Naive thymus-derived CD4-positive, alpha-beta T cell (primary cell): ENCODE data around the gene SYCP2L. TPM values are rescaled to one million over a fixed set of nuclear protein-coding genes. Genes with fewer than 3 reads are reported as not detected.
"Not testable (repeated sequence)": the region's sequence is repeated elsewhere in the genome, so short reads cannot be mapped to it uniquely, and the experiment has no call there.

ENCODE experiments used
- ATAC-seq: fragments of 150-1000 bp; cut with Tn5 transposase; 2 replicates; pipeline ENCODE4 v1.10.0; 2021; ENCODE audit warnings: mild to moderate bottlenecking, moderate library complexity
- CTCF ChIA-PET: fragments of 350-600 bp; sonication (Branson Sonifier 250); formaldehyde crosslinking; loops from one replicate; lab custom pipeline; 2021; ENCODE audit warnings: antibody characterized with exemption; lab: Charles Lee
- POLR2A ChIA-PET: fragments of 350-600 bp; sonication (Branson Sonifier 250); formaldehyde crosslinking; loops from one replicate; lab custom pipeline; 2021; ENCODE audit warnings: antibody characterized with exemption, inconsistent platforms; lab: Charles Lee
- DNase-seq, 9 donors: peaks; one replicate each; pipeline versions ENCODE4 v3.0.0 to v3.0.0-alpha.2; 2020 to 2022; ENCODE audit warnings: mixed read lengths in 1 of 9
- H3K27ac ChIP-seq: one replicate; pipeline ENCODE4 v1.7.0; 2013; ENCODE audit warnings: mild to moderate bottlenecking, low read depth, low read length, moderate library complexity
- H3K27me3 ChIP-seq, 2 donors: one replicate each; pipeline ENCODE4 v1.7.0; 2013; ENCODE audit warnings: low read length in 2 of 2, mild to moderate bottlenecking in 2 of 2, moderate library complexity in 2 of 2; ENCODE audit not compliant: control insufficient read depth in 2 of 2, insufficient read depth in 2 of 2
- H3K36me3 ChIP-seq, 3 experiments: 1 replicate in 2 of 3; 2 replicates in 1 of 3; pipeline ENCODE4 v1.7.0; 2013; ENCODE audit warnings: low read length in 3 of 3, mild to moderate bottlenecking in 3 of 3, moderate library complexity in 1 of 3; ENCODE audit not compliant: insufficient read depth in 3 of 3, control insufficient read depth in 2 of 3
- H3K4me1 ChIP-seq, 2 donors: one replicate each; pipeline ENCODE4 v1.7.0; 2013; ENCODE audit warnings: low read length in 2 of 2, mild to moderate bottlenecking in 2 of 2, moderate library complexity in 1 of 2; ENCODE audit not compliant: control insufficient read depth in 2 of 2, insufficient read depth in 2 of 2
- H3K4me3 ChIP-seq: 2 replicates; pipeline ENCODE4 v1.7.0; 2013; ENCODE audit warnings: mild to moderate bottlenecking, low read length
- H3K9me3 ChIP-seq, 3 experiments: 1 replicate in 2 of 3; 2 replicates in 1 of 3; pipeline ENCODE4 v1.7.0; 2013; ENCODE audit warnings: low read length in 3 of 3; ENCODE audit not compliant: control insufficient read depth in 2 of 3
- H3K27ac Mint-ChIP-seq, 9 donors: one replicate each; pipeline ENCODE4 v1.8.0; 2020 to 2022; ENCODE audit warnings: mixed read lengths in 9 of 9, mild to moderate bottlenecking in 8 of 9, moderate library complexity in 5 of 9, inconsistent platforms in 2 of 9
- H3K27me3 Mint-ChIP-seq, 5 donors: one replicate each; pipeline ENCODE4 v1.8.0; 2021 to 2022; ENCODE audit warnings: mixed read lengths in 5 of 5, mild to moderate bottlenecking in 1 of 5
- H3K36me3 Mint-ChIP-seq, 5 donors: one replicate each; pipeline ENCODE4 v1.8.0; 2020 to 2022; ENCODE audit warnings: mixed read lengths in 5 of 5, mild to moderate bottlenecking in 3 of 5, inconsistent platforms in 1 of 5
- H3K4me1 Mint-ChIP-seq, 7 donors: one replicate each; pipeline ENCODE4 v1.8.0; 2020 to 2022; ENCODE audit warnings: mixed read lengths in 7 of 7, mild to moderate bottlenecking in 3 of 7, inconsistent platforms in 1 of 7
- H3K4me3 Mint-ChIP-seq, 10 donors: one replicate each; pipeline ENCODE4 v1.8.0; 2020 to 2022; ENCODE audit warnings: mild to moderate bottlenecking in 10 of 10, mixed read lengths in 10 of 10, moderate library complexity in 6 of 10, inconsistent platforms in 2 of 10
- H3K9me3 Mint-ChIP-seq, 11 donors: one replicate each; pipeline ENCODE4 v1.8.0; 2020 to 2022; ENCODE audit warnings: mixed read lengths in 11 of 11, mild to moderate bottlenecking in 4 of 11, inconsistent platforms in 1 of 11, moderate library complexity in 1 of 11
- intact Hi-C, 2 donors: fragments of 100-400 bp; cut with micrococcal nuclease; formaldehyde crosslinking; loops; one replicate each; pipeline ENCODE4 v1.15.1; 2023
- polyA plus RNA-seq, 2 donors: library from polyadenylated mRNA; unstranded; fragments of 300-500 nt; fragmentation: Illumina TruSeq; gene quantifications; one replicate each; pipeline ENCODE4 v1.2.3, GENCODE V29; 2021
- total RNA-seq, 6 experiments: library from RNA in 5 of 6; stranded (reverse) in 5 of 6; gene quantifications; 1 replicate in 5 of 6; 2 replicates in 1 of 6; pipeline ENCODE4 v1.2.3 and lab custom pipeline; 2021 to 2026

The SYCP2L gene
- total and polyA plus RNA-seq, 7 experiments from 2014 or later: 0.20 to 0.40 TPM; not detected in 5

DNA sequence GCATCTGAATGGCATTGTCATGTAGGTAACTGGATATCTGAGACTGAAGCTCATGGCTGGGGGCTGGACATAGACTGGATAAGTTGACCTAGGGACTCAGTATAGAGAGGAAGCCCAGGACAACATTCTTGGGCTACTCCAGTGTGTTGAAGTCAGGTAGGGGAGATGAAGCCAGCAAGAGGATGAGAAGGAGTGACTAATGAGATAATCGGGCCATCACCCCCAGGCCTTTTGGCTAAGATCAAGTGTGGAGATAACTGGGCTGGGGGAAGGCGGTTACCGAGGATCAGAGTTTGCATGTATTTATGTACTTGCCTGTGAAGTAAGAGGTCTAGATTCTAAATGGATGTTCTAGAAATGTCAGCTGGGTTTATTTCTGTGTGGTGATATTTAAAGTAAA is 83.9 kb downstream of the SYCP2L start:
- H3K36me3 Mint-ChIP-seq: no peaks in the 10 kb centered on the region
- H3K27me3 Mint-ChIP-seq: peaks cover 4 to 16% (median 14%) of the 10 kb centered on the region in 5 donors
- DNase-seq (no peak), ATAC-seq (no peak)
- no peaks in the 10 kb centered on the region for H3K9me3 ChIP-seq
- H3K4me1 Mint-ChIP-seq: peaks cover 0 to 1% (median 0%) of the 10 kb centered on the region in 7 donors
- H3K36me3 ChIP-seq: no peaks in the 10 kb centered on the region
- H3K4me3 Mint-ChIP-seq: no peak overlapping the region
- H3K27ac Mint-ChIP-seq: no peak overlapping the region
- POLR2A ChIA-PET: no interaction called here
- H3K27me3 ChIP-seq: no peaks in the 10 kb centered on the region
- H3K4me3 ChIP-seq: no peak overlapping the region
- no peak overlapping the region for H3K27ac ChIP-seq
- H3K4me1 ChIP-seq: no peaks in the 10 kb centered on the region
- intact Hi-C loops: no loop called here
- CTCF ChIA-PET: no interaction called here
- peaks cover 0 to 21% (median 5%) of the 10 kb centered on the region in 11 donors for H3K9me3 Mint-ChIP-seq

DNA sequence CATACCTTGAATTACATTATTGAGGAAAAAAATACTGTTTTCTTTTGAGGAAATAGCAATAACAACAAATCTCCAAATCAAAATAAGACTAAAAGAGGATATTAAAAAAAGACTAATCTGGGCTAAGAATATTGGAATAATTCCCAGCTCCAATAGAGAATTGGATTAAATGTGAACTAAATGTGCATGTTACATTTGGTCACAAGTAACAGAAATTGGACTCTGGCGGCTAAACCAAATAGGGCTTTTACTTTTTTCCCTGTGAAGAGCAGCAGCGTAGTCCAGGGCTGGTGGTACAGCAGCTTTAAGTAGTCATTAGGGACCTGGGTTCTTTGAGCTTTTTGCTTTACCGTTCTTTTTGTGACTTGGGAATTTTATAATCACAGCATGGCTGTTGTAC is 85.3 kb downstream of the SYCP2L start:
- Histone ChIP-seq H3K4me1 (no peaks in the 10 kb centered on the region), H3K27ac (no peak overlapping the region), H3K36me3 (no peaks in the 10 kb centered on the region), H3K9me3 (no peaks in the 10 kb centered on the region), H3K4me3 (no peak overlapping the region), H3K27me3 (no peaks in the 10 kb centered on the region)
- Mint-ChIP-seq H3K36me3 (no peaks in the 10 kb centered on the region), H3K27ac (no peak overlapping the region), H3K9me3 (peaks cover 0 to 8% (median 1%) of the 10 kb centered on the region in 11 donors), H3K4me3 (no peak overlapping the region), H3K4me1 (peaks cover 0 to 1% (median 0%) of the 10 kb centered on the region in 7 donors), H3K27me3 (peaks cover 4 to 16% (median 12%) of the 10 kb centered on the region in 5 donors)
- no peak for ATAC-seq
- DNase-seq: no peak
- intact Hi-C loops: no loop called here
- CTCF ChIA-PET: no interaction called here
- POLR2A ChIA-PET: no interaction called here

DNA sequence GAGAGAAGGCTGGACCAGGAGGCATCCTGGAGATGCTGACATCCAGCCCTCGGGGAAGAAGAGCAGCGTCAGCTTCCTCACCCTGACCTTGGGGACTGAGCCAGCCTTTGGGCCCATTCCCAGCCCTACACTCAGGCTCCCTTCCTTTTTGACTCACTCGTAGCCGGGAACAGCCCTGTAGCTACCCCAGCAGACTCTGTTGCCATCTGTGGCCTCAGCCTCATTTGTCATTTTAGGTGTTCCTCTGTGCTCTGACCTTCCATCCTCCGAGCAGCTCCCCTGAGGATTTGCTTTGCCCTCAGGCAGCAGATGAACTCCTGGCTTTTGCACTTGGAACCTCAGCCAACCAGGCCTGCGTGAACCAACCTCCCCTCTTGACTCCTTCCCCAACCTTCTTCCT is 89.7 kb downstream of the SYCP2L start:
- Histone ChIP-seq H3K27ac (no peak overlapping the region), H3K36me3 (no peaks in the 10 kb centered on the region), H3K9me3 (no peaks in the 10 kb centered on the region), H3K4me1 (no peaks in the 10 kb centered on the region), H3K27me3 (peaks cover 0 to 3% of the 10 kb centered on the region in 2 donors), H3K4me3 (no peak overlapping the region)
- no peaks in the 10 kb centered on the region for H3K36me3 Mint-ChIP-seq
- peaks cover 0 to 18% (median 11%) of the 10 kb centered on the region in 5 donors for H3K27me3 Mint-ChIP-seq
- CTCF ChIA-PET: no interaction called here
- no peaks in the 10 kb centered on the region for H3K4me1 Mint-ChIP-seq
- POLR2A ChIA-PET: no interaction called here
- intact Hi-C loops: no loop called here
- no peaks in the 10 kb centered on the region for H3K9me3 Mint-ChIP-seq
- DNase-seq (no peak), ATAC-seq (no peak)
- no peak overlapping the region for H3K27ac Mint-ChIP-seq
- H3K4me3 Mint-ChIP-seq: no peak overlapping the region

DNA sequence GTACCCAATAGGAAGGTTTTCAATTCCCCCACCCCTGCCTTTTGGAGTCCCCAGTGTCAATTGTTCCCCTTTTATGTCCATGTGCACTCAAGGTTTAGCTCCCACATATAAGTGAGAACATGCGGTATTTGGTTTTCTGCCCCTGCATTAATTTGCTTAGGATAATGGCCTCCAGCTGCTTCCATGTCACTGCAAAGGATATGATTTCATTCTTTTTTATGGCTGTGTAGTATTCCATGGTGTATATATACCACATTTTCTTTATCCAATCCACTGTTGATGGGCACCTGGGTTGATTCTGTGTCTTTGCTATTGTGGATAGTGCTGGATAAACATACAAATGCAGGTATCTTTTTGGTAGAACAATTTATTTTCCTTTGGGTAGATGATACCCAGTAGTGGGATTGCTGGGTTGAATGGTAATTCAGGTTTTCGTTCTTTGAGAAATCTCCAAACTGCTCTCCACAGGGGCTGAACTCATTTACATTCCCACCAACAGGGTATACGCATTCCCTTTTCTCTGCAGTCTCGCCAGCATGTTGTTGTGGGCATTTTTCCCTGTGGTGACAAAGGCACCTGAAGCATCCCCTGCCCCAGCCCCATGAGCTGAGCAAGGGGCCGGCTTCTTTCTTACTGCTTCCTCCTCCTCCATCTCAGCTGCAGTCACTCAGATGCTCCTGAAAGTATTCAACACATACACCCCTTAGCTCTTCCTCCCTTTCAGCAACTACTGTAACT is 90.5 kb downstream of the SYCP2L start:
- Histone ChIP-seq H3K27me3 (peaks cover 0 to 3% of the 10 kb centered on the region in 2 donors), H3K27ac (no peak overlapping the region), H3K36me3 (no peaks in the 10 kb centered on the region), H3K9me3 (no peaks in the 10 kb centered on the region), H3K4me1 (no peaks in the 10 kb centered on the region), H3K4me3 (no peak overlapping the region)
- POLR2A ChIA-PET: no interaction called here
- Mint-ChIP-seq H3K9me3 (no peaks in the 10 kb centered on the region), H3K4me3 (no peak overlapping the region), H3K27me3 (peaks cover 0 to 19% (median 11%) of the 10 kb centered on the region in 5 donors), H3K27ac (no peak overlapping the region), H3K4me1 (no peaks in the 10 kb centered on the region), H3K36me3 (no peaks in the 10 kb centered on the region)
- intact Hi-C loops: no loop called here
- no peak for DNase-seq
- CTCF ChIA-PET: no interaction called here
- no peak for ATAC-seq

DNA sequence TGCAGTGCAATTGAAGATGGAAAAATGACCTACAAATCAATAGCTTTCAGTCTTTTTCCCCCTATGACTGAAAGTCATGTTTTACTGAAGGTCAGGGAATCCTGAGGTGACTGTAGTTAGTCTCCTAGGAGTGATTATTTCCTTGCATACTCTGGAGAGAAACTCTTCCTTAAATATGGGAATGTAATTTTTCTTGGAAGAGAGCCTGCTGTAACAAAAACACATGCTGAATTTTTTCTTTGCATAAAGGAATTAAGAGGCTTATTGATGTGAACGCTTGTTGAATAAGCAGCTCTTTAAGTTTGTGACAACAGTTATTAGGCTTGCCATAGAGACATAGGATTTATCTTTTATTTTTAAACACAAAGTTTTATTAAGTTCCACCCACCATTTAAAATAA is 92.8 kb downstream of the SYCP2L start:
- Mint-ChIP-seq H3K9me3 (peaks cover 0 to 4% (median 0%) of the 10 kb centered on the region in 11 donors), H3K27me3 (peaks cover 0 to 19% (median 11%) of the 10 kb centered on the region in 5 donors), H3K4me1 (no peaks in the 10 kb centered on the region), H3K27ac (no peak overlapping the region), H3K36me3 (no peaks in the 10 kb centered on the region), H3K4me3 (no peak overlapping the region)
- H3K27ac ChIP-seq: no peak overlapping the region
- POLR2A ChIA-PET: no interaction called here
- H3K36me3 ChIP-seq: no peaks in the 10 kb centered on the region
- no peak for ATAC-seq
- no peak overlapping the region for H3K4me3 ChIP-seq
- DNase-seq: no peak
- CTCF ChIA-PET: no interaction called here
- H3K4me1 ChIP-seq: no peaks in the 10 kb centered on the region
- peaks cover 0 to 3% of the 10 kb centered on the region in 2 donors for H3K27me3 ChIP-seq
- no peaks in the 10 kb centered on the region for H3K9me3 ChIP-seq
- intact Hi-C loops: no loop called here

DNA sequence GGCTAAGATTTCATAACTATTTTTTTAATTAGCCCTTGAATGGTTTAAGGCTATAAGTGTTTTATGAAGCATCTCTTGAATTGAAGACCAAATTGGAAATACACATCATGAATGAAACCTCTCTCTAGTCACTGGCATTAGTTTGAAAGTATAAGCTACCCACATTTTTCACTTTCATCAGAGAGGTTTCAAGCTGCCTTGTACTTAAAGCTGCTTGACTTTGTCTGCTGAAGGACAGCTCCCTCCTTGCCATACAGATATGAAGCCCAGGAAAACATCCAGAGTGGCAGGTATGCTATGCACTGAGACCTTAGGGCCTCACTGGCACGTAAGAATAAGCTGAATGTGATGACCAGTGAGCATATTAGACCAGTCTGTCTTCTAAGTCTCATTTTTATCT is 94.6 kb downstream of the SYCP2L start:
- CTCF ChIA-PET: no interaction called here
- ATAC-seq: no peak
- Mint-ChIP-seq H3K27me3 (peaks cover 0 to 19% (median 11%) of the 10 kb centered on the region in 5 donors), H3K4me3 (no peak overlapping the region), H3K27ac (no peak overlapping the region), H3K4me1 (no peaks in the 10 kb centered on the region), H3K9me3 (peaks cover 0 to 10% (median 0%) of the 10 kb centered on the region in 11 donors), H3K36me3 (no peaks in the 10 kb centered on the region)
- H3K4me3 ChIP-seq: no peak overlapping the region
- DNase-seq: no peak
- H3K27me3 ChIP-seq: peaks cover 0 to 3% of the 10 kb centered on the region in 2 donors
- intact Hi-C loops: no loop called here
- no peaks in the 10 kb centered on the region for H3K4me1 ChIP-seq
- H3K36me3 ChIP-seq: no peaks in the 10 kb centered on the region
- H3K9me3 ChIP-seq: no peaks in the 10 kb centered on the region
- no peak overlapping the region for H3K27ac ChIP-seq
- POLR2A ChIA-PET: no interaction called here

DNA sequence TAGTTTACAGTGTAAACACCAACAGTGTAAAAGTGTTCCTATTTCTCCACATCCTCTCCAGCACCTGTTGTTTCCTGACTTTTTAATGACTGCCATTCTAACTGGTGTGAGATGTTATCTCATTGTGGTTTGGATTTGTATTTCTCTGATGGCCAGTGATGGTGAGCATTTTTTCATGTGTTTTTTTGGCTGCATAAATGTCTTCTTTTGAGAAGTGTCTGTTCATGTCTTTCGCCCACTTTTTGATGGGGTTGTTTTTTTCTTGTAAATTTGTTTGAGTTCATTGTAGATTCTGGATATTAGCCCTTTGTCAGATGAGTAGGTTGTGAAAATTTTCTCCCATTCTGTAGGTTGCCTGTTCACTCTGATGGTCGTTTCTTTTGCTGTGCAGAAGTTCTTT is 98.1 kb downstream of the SYCP2L start:
- POLR2A ChIA-PET, H3K27ac ChIP-seq, intact Hi-C loops, H3K36me3 Mint-ChIP-seq, H3K9me3 ChIP-seq, H3K4me1 ChIP-seq, DNase-seq, H3K27me3 ChIP-seq, H3K27ac Mint-ChIP-seq, H3K4me3 Mint-ChIP-seq, H3K4me1 Mint-ChIP-seq, H3K36me3 ChIP-seq, CTCF ChIA-PET, ATAC-seq, H3K4me3 ChIP-seq: not testable (repeated sequence)
- peaks cover 0 to 30% (median 21%) of the 10 kb centered on the region in 5 donors for H3K27me3 Mint-ChIP-seq
- H3K9me3 Mint-ChIP-seq: peaks cover 0 to 14% (median 1%) of the 10 kb centered on the region in 11 donors
